ENCODE results near the gene NDE1. TPM values are rescaled to one million over a fixed set of nuclear protein-coding genes. Genes with fewer than 3 reads are reported as not detected.

NDE1 gene
- total RNA-seq, 4 donors from 2014 or later = 22.4 to 40.6 (median 31.4) TPM

DNA sequence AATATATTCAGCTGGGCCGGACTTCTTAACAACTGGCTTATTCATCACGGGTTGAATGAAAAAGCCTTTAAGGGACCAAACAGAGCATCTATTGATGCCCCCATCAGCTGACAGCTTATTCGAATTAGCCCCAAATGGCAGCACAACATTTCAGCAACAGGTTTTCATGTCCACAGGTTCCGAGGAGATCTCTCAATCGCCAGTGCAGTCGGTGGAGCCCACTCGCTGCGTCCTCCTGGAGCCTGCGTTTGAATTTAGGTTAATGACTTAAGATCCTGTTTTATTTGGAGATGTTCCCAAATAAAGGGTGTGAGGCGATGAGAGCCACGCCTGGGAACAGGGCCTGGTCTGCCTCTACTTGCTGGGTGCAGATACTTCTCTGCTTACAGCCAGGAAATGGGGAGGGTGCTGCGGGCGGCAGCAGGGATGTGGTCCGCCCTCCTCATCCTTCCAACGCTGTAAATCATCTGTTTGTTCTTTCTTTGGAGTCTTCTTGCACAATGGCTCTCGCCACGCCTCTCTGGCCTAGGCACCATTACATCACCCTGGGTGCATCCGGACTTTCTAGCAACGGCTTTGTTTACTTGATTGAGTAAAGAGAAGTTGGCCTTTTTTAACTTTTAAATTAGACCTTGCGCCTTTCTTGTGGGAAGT, 22.6 kb downstream of the NDE1 start:
- 1 to 12% methylated on average over 20 of the region's 20 CpGs for WGBS, 2 donors
- Histone ChIP-seq H3K27me3 (no peaks in the 10 kb centered on the region), H3K4me3 (peak overlapping the region in 3 of 4 donors; percentile 12 to 33 (median 23)), H3K9me3 (no peaks in the 10 kb centered on the region), H3K4me1 (peaks cover 19 to 58% (median 24%) of the 10 kb centered on the region in 3 donors), H3K36me3 (peaks cover 0 to 57% (median 15%) of the 10 kb centered on the region in 3 donors), H3K27ac (peak overlapping the region; percentile 86 to 96 (median 92))
- TF ChIP-seq, protein P1, sequence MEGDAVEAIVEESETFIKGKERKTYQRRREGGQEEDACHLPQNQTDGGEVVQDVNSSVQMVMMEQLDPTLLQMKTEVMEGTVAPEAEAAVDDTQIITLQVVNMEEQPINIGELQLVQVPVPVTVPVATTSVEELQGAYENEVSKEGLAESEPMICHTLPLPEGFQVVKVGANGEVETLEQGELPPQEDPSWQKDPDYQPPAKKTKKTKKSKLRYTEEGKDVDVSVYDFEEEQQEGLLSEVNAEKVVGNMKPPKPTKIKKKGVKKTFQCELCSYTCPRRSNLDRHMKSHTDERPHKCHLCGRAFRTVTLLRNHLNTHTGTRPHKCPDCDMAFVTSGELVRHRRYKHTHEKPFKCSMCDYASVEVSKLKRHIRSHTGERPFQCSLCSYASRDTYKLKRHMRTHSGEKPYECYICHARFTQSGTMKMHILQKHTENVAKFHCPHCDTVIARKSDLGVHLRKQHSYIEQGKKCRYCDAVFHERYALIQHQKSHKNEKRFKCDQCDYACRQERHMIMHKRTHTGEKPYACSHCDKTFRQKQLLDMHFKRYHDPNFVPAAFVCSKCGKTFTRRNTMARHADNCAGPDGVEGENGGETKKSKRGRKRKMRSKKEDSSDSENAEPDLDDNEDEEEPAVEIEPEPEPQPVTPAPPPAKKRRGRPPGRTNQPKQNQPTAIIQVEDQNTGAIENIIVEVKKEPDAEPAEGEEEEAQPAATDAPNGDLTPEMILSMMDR (IDR thresholded peaks at IDR 0.05) = no peak
- TF ChIP-seq POLR2A (IDR thresholded peaks at IDR 0.05) = peak in 2 of 4 donors; percentile 28 to 62
- peak; percentile 58 for DNase-seq
- intact Hi-C loops (cut with DNase I) = loop anchor here (10.0 kb wide), 1 partner anchor 58 kb away; no protein-coding TSS in a partner anchor

DNA sequence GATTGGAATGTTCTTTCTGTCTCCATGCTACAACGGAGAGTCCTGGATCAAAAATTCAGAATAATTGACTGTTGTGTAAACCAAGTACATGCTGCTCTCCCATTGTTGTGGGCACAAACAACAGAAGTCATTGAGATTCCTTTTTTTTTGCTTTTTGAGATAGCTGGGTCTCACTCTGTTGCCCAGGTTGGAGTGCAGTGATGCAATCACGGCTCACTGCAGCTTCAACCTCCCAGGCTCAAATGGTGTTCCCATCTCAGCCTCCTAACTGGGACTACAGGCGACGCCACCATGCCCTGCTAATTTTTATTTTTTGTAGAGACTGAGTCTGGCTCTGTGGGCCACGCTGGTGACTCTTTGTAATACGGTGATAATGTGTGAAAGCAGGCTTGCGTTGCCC, 24.5 kb downstream of the NDE1 start:
- Histone ChIP-seq H3K4me3 (no peak overlapping the region), H3K27ac (peak overlapping the region in 3 of 4 donors; percentile 90 to 96 (median 93)), H3K36me3 (peaks cover 0 to 57% (median 3%) of the 10 kb centered on the region in 3 donors), H3K9me3 (no peaks in the 10 kb centered on the region), H3K27me3 (no peaks in the 10 kb centered on the region), H3K4me1 (peaks cover 19 to 58% (median 24%) of the 10 kb centered on the region in 3 donors)
- TF ChIP-seq POLR2A (IDR thresholded peaks at IDR 0.05) = no peak
- TF ChIP-seq, protein P1 (IDR thresholded peaks at IDR 0.05) = no peak
- DNase-seq = no peak
- intact Hi-C loops (cut with DNase I) = loop anchor here (10.0 kb wide), 1 partner anchor 60 kb away; no protein-coding TSS in a partner anchor
- WGBS, 2 donors = 94 to 96% methylated on average over 7 of the region's 7 CpGs

DNA sequence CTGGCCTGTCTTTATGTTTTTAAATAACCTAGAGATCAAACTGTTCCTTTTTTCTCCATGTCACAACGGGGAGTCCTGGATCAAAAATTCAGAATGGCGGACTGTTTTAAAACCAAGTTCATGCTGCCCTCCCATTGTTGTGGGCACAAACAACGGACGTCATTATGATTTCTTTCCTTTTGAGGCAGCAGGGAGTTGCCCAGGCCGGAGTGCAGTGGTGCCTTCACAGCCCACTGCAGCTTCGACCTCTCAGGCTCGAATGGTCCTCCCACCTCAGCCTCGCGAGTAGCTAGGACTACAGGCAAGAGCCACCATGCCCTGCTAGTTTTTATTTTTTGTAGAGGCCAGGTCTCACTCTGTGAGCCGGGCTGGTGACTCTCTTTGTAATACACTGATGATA, 26.5 kb downstream of the NDE1 start:
- Histone ChIP-seq H3K27me3 (no peaks in the 10 kb centered on the region), H3K4me3 (no peak overlapping the region), H3K9me3 (no peaks in the 10 kb centered on the region), H3K36me3 (peaks cover 0 to 53% (median 4%) of the 10 kb centered on the region in 3 donors), H3K4me1 (peaks cover 19 to 54% (median 24%) of the 10 kb centered on the region in 3 donors), H3K27ac (peak overlapping the region in 2 of 4 donors; percentile 8 to 20)
- no peak for TF ChIP-seq POLR2A (IDR thresholded peaks at IDR 0.05)
- intact Hi-C loops (cut with DNase I) = loop anchor here (10.0 kb wide), 1 partner anchor 62 kb away; no protein-coding TSS in a partner anchor
- 81 to 83% methylated on average over 9 to 10 of the region's 10 CpGs for WGBS, 2 donors
- DNase-seq = no peak

DNA sequence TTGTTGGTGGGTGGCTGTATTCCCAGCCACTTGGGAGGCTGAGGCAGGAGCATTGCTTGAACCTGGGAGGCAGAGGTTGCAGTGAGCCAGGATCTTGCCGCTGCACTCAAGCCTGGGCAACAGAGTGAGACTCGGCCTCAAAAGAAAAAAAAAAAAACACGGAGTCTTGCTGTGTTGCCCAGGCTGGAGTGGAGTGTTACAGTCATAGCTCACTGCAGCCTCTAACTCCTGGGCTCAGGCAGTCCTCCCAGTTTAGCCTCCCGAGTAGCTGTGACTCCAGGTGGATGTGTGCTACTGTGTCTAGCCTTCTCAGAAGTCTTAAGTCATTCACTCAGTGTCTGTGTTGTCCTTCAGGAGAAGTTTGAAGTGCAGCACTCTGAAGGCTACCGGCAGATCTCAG, 27.4 kb downstream of the NDE1 start:
- H3K9me3 ChIP-seq = no peaks in the 10 kb centered on the region
- WGBS, 2 donors = 86 to 93% methylated on average over 4 of the region's 5 CpGs
- DNase-seq = no peak
- H3K4me3 ChIP-seq = no peak overlapping the region
- no peak overlapping the region for H3K27ac ChIP-seq
- peaks cover 12 to 51% (median 17%) of the 10 kb centered on the region in 3 donors for H3K4me1 ChIP-seq
- peaks cover 0 to 50% (median 4%) of the 10 kb centered on the region in 3 donors for H3K36me3 ChIP-seq
- TF ChIP-seq, protein P1 (IDR thresholded peaks at IDR 0.05) = no peak
- TF ChIP-seq POLR2A (IDR thresholded peaks at IDR 0.05) = no peak
- intact Hi-C loops (cut with DNase I) = loop anchor here (10.0 kb wide), 1 partner anchor 63 kb away; no protein-coding TSS in a partner anchor
- H3K27me3 ChIP-seq = no peaks in the 10 kb centered on the region

DNA sequence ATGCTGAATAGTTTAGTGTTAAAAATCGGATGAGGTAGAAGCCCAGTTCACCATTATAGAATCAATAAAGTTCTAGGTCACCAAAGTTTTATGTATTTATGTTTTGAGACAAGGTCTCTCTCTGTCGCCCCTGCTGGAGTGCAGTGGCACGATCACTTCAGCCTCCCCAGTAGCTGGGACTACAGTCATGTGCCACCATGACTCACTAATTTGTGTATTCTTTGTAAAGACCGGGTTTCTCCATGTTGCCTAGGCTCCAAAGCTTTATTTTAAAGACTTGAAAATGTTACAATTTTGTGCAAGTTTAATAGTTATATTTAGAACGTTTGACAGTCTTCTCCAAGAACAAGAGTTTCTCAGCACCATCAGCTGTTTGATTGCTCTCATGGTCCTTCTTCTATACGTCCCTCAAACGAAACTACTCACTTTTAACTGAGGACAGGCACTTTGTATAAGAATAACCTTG, 32.1 kb downstream of the NDE1 start:
- TF ChIP-seq, protein P1 (IDR thresholded peaks at IDR 0.05) = peak in 5 of 6 experiments; percentile 22 to 74 (median 54)
- no peak for TF ChIP-seq POLR2A (IDR thresholded peaks at IDR 0.05)
- Histone ChIP-seq H3K4me1 (peaks cover 0 to 7% (median 0%) of the 10 kb centered on the region in 3 donors), H3K27ac (peak overlapping the region in 2 of 4 donors; percentile 23 to 27), H3K9me3 (no peaks in the 10 kb centered on the region), H3K27me3 (no peaks in the 10 kb centered on the region), H3K4me3 (no peak overlapping the region), H3K36me3 (peaks cover 0 to 85% (median 8%) of the 10 kb centered on the region in 3 donors)
- DNase-seq = no peak
- WGBS, 2 donors = 45 to 52% methylated on average over 7 of the region's 7 CpGs
- intact Hi-C loops (cut with DNase I) = no loop called here
